ENCODE measurements around the gene RTCA. TPM values are rescaled to one million over a fixed set of nuclear protein-coding genes. Genes with fewer than 3 reads are reported as not detected.

RTCA gene
- total RNA-seq, 1 donor from 2014 or later: 69.7 TPM

DNA sequence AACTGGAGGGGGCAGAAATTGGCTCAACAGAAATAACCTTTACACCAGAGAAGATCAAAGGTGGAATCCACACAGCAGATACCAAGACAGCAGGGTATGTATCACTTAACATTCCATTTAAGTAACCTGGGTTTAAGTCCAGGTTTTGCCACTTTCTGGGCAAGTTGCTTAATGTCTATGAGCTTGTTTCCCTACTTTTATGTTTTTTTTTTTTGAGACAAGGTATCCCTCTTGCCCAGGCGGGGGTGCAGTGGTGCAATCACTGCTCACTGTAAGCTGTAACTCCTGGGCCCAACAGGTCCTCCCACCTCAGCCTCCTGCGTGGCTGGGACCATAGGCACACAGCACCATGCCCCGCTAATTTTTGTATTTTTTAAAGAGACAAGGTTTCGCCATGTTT, 2.2 kb downstream of the RTCA start:
- H3K4me3 ChIP-seq: no peak overlapping the region

DNA sequence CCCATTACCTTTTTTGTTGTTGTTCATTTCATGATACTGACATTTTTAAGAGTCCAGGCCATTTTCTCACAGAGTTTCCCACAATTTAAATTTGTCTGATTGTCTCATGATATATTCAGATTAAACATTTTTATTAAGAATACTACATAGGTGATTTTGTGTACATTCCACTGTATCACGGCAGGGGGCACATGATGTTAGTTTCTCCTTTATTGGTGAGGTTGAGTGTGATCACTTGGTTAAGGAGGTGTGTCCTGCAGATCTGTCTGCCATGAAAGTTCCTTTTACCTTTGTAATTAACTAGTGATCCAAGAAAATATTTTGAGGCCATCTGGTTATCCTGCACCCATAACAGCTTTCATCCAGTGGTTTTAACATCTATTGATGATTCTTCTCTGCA, 11.8 kb downstream of the RTCA start:
- H3K27ac ChIP-seq: no peak overlapping the region
- Mint-ChIP-seq H3K9me3 (no peaks in the 10 kb centered on the region), H3K36me3 (peaks cover 33% of the 10 kb centered on the region), H3K4me3 (no peak overlapping the region), H3K4me1 (no peaks in the 10 kb centered on the region), H3K27me3 (ENCODE audit: insufficient read depth, low read depth) (no peaks in the 10 kb centered on the region), H3K27ac (no peak overlapping the region)
- TF ChIP-seq EZH2phosphoT487 (IDR thresholded peaks at IDR 0.05) (no peak), EZH2 (IDR thresholded peaks at IDR 0.05) (no peak)
- TF ChIP-seq, protein P1, sequence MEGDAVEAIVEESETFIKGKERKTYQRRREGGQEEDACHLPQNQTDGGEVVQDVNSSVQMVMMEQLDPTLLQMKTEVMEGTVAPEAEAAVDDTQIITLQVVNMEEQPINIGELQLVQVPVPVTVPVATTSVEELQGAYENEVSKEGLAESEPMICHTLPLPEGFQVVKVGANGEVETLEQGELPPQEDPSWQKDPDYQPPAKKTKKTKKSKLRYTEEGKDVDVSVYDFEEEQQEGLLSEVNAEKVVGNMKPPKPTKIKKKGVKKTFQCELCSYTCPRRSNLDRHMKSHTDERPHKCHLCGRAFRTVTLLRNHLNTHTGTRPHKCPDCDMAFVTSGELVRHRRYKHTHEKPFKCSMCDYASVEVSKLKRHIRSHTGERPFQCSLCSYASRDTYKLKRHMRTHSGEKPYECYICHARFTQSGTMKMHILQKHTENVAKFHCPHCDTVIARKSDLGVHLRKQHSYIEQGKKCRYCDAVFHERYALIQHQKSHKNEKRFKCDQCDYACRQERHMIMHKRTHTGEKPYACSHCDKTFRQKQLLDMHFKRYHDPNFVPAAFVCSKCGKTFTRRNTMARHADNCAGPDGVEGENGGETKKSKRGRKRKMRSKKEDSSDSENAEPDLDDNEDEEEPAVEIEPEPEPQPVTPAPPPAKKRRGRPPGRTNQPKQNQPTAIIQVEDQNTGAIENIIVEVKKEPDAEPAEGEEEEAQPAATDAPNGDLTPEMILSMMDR (IDR thresholded peaks at IDR 0.05): no peak
- peaks cover 54% of the 10 kb centered on the region for H3K36me3 ChIP-seq
- no peaks in the 10 kb centered on the region for H3K27me3 ChIP-seq
- H3K4me1 ChIP-seq: no peaks in the 10 kb centered on the region
- DNase-seq (ENCODE audit: low spot score): no peak
- no peaks in the 10 kb centered on the region for H4K20me1 ChIP-seq (ENCODE audit: low read depth)
- H3K4me3 ChIP-seq: no peak overlapping the region
- H3K9me3 ChIP-seq (ENCODE audit: low read depth): no peaks in the 10 kb centered on the region
- H3K9ac ChIP-seq: no peak overlapping the region
- no peaks in the 10 kb centered on the region for H3K79me2 ChIP-seq (ENCODE audit: low read depth)
- no peak overlapping the region for H3K4me2 ChIP-seq
- H2AFZ ChIP-seq (replicated peaks): no peak overlapping the region
- no peaks in the 10 kb centered on the region for H3F3A ChIP-seq (ENCODE audit: low read depth)

More for the DNA sequence above, 2.2 kb downstream of the RTCA start:
- Histone ChIP-seq H4K20me1 (ENCODE audit: low read depth) (no peaks in the 10 kb centered on the region), H3K4me1 (peaks cover 10% of the 10 kb centered on the region), H3K4me2 (no peak overlapping the region), H3K27ac (no peak overlapping the region), H3K36me3 (peaks cover 22% of the 10 kb centered on the region), H3K27me3 (no peaks in the 10 kb centered on the region), H3K9me3 (ENCODE audit: low read depth) (peaks cover 4% of the 10 kb centered on the region), H3K79me2 (ENCODE audit: low read depth) (peaks cover 40% of the 10 kb centered on the region), H3F3A (ENCODE audit: low read depth) (peaks cover 3% of the 10 kb centered on the region), H2AFZ (replicated peaks) (no peak overlapping the region), H3K9ac (no peak overlapping the region)
- H3K4me3 Mint-ChIP-seq: peak overlapping the region; percentile 49
- H3K9me3 Mint-ChIP-seq: peaks cover 13% of the 10 kb centered on the region
- no peaks in the 10 kb centered on the region for H3K27me3 Mint-ChIP-seq (ENCODE audit: insufficient read depth, low read depth)
- peaks cover 35% of the 10 kb centered on the region for H3K36me3 Mint-ChIP-seq
- H3K4me1 Mint-ChIP-seq: peaks cover 4% of the 10 kb centered on the region
- no peak overlapping the region for H3K27ac Mint-ChIP-seq
- no peak for DNase-seq (ENCODE audit: low spot score)
- no peak for TF ChIP-seq EZH2phosphoT487 (IDR thresholded peaks at IDR 0.05)
- no peak for TF ChIP-seq EZH2 (IDR thresholded peaks at IDR 0.05)
- TF ChIP-seq, protein P1 (IDR thresholded peaks at IDR 0.05): no peak

DNA sequence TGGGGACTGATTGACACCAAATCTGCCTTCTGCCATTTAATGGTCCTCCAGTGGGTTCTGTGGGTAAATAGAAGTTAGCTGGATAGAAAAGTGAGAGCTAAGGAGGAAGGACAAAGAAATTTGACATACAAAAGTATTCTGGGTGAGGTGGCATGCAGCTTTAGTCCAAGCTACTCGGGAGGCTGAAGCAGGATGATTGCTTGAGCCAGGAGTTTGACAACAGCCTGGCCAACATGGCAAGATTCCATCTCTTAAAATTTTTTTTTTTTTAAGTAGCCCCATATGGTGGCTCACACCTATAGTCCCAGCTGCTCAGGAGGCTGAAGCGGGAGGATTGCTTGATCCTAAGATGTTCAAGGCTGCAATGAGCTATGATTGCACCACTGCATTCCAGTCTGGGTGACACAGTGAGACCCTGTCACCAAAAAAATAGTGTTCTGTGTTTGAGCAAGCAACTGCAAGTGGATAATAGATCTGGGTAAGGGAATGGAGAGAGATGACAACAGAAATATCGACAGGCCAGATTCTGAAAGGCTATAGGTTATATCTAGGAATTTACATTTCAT, 13.4 kb downstream of the RTCA start:
- TF ChIP-seq, protein P1 (IDR thresholded peaks at IDR 0.05): no peak
- TF ChIP-seq EZH2 (IDR thresholded peaks at IDR 0.05): no peak
- TF ChIP-seq EZH2phosphoT487 (IDR thresholded peaks at IDR 0.05): no peak
- Histone ChIP-seq H3K27ac (no peak overlapping the region), H2AFZ (replicated peaks) (no peak overlapping the region), H3K79me2 (ENCODE audit: low read depth) (no peaks in the 10 kb centered on the region), H3K4me2 (no peak overlapping the region), H3K9me3 (ENCODE audit: low read depth) (no peaks in the 10 kb centered on the region), H4K20me1 (ENCODE audit: low read depth) (no peaks in the 10 kb centered on the region), H3K9ac (no peak overlapping the region), H3K36me3 (peaks cover 39% of the 10 kb centered on the region), H3K4me3 (no peak overlapping the region), H3K27me3 (no peaks in the 10 kb centered on the region), H3K4me1 (no peaks in the 10 kb centered on the region), H3F3A (ENCODE audit: low read depth) (no peaks in the 10 kb centered on the region)
- DNase-seq (ENCODE audit: low spot score): no peak
- H3K4me3 Mint-ChIP-seq: no peak overlapping the region
- H3K4me1 Mint-ChIP-seq: no peaks in the 10 kb centered on the region
- peaks cover 29% of the 10 kb centered on the region for H3K36me3 Mint-ChIP-seq
- H3K27me3 Mint-ChIP-seq (ENCODE audit: insufficient read depth, low read depth): no peaks in the 10 kb centered on the region
- H3K27ac Mint-ChIP-seq: no peak overlapping the region
- no peaks in the 10 kb centered on the region for H3K9me3 Mint-ChIP-seq

Data from neural progenitor cell (in vitro differentiated cells).